GM18907 (cell line): ENCODE data around the gene PANK1.
"Not testable (repeated sequence)": the region's sequence is repeated elsewhere in the genome, so short reads cannot be mapped to it uniquely, and the experiment has no call there.

Experiments
- ATAC-seq: cut with Tn5 transposase; IDR thresholded peaks from one replicate; pipeline ENCODE4 v1.9.1; 2021; ENCODE audit warnings: mild to moderate bottlenecking, moderate library complexity; ENCODE audit not compliant: unreplicated experiment

Gene PANK1

DNA sequence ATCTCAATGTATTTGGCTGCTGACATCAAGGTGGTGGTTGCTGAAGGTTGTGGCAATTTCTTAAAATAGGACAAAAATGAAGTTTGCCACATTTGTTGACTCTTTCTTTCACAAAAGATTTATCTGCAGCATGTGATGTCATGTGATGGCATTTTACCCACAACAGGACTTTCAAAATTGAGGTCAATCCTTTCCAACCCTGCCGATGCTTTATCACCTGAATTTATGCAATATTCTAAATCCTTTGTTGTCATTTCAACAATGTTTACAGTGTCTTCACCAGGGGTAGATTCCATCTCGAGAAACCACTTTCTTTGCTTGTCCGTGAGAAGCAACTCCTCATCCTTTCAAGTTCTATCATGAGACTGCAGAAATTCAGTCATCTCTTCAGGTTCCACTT lies 69.0 kb downstream of the PANK1 start:
- ATAC-seq, result no peak

- no peak for ATAC-seq
Measured at GRCh38 chr10:89575031-89575430, 70.0 kb downstream of the PANK1 start.

DNA sequence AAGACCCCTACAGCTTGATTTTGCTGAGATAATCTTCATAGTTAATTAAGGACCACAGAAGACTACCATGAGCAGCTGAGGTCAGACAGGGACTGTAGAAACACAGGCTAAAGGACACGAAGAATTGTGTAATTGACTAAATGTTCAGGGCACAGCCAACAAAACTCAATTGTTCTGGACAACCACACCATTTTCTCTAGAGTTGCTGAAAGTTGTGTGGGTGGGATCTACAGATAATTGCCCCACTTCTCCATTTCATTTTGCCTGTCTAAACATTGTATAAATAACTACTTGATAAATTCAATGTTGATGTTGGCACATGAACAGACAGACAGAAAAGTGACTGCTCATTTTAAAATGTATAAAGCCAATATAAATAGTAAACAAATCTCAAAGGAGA lies 70.7 kb downstream of the PANK1 start:
- no peak for ATAC-seq

- ATAC-seq, result no peak
Measured at GRCh38 chr10:89567576-89568245, 77.3 kb downstream of the PANK1 start.

DNA sequence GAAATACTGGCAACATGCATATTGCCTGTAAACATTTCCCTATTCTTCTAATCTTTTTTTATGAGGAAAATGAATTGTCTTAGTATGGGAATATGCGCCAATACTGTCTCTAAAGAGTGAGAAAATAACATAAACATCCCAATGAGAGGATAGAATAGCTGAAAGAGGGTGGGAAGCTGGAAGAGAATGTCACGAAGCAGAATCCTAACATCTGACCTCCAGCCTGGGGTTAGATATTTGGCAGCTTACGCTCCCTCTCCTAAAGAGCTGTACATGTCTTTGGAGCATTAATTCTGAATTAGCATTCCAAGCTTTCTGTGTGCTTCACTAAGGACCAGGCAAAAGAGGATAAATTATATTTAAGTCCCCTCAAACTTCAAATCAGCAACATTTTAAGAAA lies 78.0 kb downstream of the PANK1 start:
- ATAC-seq, result no peak

GRCh38 chr10:89566095-89566950 lies 78.7 kb downstream of the PANK1 start:
- no peak for ATAC-seq

DNA sequence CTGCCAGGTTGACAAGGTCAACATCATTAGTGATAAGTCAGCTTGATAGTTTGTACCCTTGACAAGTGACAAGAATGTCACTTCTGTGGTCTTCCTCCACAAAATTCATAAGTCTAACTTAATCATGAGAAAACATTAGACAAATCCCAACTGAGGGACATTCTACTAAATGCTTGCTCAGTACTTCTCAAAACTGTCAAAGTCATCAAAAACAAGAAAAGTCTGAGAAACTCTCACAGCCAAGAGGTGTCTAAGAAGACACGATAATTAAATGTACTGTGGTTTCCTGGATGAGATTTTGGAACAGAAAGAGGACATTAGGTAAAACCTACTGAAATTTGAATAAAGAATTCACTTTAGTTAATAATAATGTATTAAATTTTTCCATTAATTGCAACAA lies 79.9 kb downstream of the PANK1 start:
- ATAC-seq, result no peak

GRCh38 chr10:89563861-89564478 lies 81.1 kb downstream of the PANK1 start:
- no peak for ATAC-seq

DNA sequence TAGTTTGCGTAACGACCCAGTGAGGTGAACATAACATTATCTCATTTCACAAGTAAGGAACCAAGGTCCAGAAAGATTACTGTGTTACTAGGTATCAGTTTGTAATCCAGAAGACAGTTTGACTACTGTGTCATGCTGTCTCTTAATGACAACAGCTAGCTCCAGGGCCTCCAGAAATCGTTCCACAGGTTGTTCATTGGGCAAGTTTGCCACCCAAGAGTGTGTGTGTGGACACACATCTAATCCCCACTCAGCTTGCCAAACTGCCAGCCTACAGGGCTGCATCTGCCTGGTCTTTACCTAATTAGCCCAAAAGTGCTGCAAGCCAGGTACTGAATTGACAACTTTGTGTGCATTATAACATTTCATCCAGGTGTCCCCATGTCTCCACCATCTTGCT lies 81.7 kb downstream of the PANK1 start:
- no peak for ATAC-seq

DNA sequence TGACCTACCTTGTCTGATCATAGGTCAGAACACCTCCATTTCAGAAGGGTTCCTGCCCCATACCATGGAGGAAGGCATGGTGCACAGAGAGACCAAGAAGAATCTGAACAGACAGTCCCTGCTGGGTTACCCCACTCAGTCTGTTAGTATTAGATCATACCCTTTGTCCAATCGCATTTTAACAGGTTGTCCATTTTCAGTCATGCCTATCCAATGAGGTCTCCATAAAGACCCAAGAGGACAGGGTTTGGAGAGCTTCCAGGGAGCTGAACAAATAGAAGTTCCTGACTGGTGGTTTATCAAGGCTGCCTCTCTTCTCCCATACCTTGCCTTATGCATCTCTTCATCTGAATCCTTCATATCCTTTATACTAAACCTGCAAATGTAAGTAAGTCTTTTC lies 88.4 kb downstream of the PANK1 start:
- no peak for ATAC-seq

GRCh38 chr10:89555688-89556445 lies 89.2 kb downstream of the PANK1 start:
- ATAC-seq, result no peak

GRCh38 chr10:89554433-89554832 lies 90.6 kb downstream of the PANK1 start:
- ATAC-seq, result no peak

GRCh38 chr10:89553064-89553734 lies 91.8 kb downstream of the PANK1 start:
- no peak for ATAC-seq

DNA sequence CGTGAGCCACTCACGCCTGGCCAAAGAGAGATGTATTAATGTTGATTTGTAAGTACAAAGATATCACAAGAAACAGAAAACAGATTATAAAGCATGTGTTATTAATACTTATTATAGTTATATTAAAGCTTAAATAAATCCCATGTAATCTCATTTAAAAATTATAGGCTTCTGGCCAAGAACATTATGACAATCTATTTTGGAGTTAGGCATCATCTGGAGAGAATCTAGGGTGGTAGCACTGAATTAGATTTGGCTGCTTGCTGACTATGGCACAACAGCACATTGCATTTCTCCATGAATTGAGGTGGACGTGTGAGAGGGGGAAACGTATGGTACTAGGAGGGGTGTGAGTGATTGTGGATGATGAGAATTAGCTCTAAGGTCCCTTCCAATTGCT lies 92.8 kb downstream of the PANK1 start:
- ATAC-seq, result no peak

DNA sequence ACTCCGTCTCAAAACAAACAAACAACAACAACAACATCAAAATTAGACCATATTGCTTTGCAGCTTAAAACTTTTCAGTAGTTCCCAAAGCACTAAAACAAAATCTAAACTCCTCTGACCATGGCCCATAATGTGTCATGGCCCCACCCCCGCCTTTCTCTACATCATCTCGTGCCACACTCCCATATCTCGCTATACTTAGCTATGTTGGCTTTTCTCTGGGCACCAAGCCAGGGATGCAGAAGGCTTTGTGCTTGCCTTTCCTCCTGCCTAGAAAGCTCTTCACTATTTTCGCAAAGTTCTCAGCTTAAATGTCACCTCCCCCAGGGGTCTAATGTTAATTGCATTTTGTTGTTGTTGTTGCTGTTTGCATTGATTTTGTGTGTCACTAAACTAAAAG lies 94.5 kb downstream of the PANK1 start:
- ATAC-seq, result no peak

DNA sequence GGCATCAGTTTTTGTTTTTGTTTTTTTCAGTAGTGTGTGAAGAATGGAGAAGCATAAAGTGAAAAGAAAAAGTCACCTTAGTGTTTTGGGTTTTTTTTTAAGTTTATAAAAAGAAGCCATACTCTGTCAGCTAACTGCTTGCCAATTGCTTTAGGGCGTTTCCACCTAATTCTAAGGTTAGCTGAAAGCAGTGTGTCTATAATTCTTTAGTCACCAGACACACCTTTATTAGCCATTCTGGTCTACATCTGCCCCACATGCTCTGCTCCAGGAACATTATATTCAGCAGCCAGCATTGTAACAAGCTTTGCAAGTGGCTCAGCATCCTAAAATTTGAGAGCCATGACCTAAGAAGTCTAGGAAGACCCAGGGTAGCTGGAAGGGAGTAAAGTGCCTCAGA lies 95.5 kb downstream of the PANK1 start:
- no peak for ATAC-seq

DNA sequence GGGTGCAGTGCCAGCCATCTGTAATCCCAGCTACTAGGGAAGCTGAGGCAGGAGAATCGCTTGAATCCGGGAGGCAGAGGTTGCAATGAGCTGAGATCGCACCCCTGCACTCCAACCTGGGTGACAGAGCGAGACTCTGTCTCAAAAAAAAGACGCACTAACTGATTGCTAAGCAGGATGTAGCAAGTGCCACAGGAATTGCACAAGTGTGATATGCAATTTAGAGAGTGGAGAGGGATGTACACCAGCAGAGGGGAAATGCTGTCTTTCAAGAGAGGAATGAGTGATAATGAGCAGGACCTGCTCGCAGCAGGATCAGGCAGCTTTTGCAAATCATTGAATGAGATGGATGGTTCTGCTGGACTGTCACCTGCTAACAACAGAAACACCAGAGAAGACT lies 96.4 kb downstream of the PANK1 start:
- no peak for ATAC-seq

- no peak for ATAC-seq
Measured at GRCh38 chr10:89547853-89548513, 97.1 kb downstream of the PANK1 start.

DNA sequence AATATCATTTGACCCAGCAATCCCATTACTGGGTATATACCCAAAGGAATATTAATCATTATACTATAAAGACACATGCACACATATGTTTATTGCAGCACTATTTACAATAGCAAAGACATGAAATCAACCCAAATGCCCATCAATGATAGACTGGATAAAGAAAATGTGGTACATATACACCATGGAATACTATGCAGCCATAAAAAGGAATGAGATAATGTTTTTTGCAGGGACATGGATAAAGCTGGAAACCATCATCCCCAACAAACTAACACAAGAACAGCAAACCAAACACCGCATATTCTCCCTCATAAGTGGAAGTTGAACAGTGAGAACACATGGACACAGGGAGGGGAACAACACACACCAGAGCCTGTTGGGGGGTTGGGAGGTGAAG lies 98.4 kb downstream of the PANK1 start:
- ATAC-seq, result not testable (repeated sequence)

DNA sequence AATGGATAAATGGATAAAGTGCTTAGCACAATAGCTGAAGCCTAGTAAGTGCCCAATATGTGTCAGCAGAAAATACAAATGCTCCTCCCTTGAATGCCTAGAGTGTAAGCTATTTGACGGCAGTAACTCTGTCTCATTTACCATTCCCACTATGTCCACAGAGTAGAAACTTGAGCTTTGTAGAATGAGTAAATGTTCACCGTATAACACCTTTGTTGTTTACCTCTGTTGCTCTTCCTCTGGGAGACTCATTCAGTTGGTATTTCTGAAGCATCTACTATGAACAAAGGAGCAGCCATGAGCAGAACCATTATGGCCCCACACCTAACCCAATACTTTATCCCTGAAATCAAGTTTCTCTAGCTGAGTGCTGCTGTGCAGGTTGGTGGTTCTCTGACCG lies 101.2 kb downstream of the PANK1 start:
- no peak for ATAC-seq
